GM18505 (cell line): ENCODE measurements around the gene UTF1.

Source experiments
- ATAC-seq: cut with Tn5 transposase; IDR thresholded peaks from one replicate; pipeline ENCODE4 v1.9.1; 2021; ENCODE audit not compliant: unreplicated experiment
- POLR2A ChIP-seq: IDR thresholded peaks from 4 replicates; pipeline ENCODE4 v1.6.1; 2011; ENCODE audit warnings: borderline replicate concordance; ENCODE audit not compliant: insufficient read depth, insufficient read length; ENCODE audit errors: extremely low read depth

UTF1 gene

DNA sequence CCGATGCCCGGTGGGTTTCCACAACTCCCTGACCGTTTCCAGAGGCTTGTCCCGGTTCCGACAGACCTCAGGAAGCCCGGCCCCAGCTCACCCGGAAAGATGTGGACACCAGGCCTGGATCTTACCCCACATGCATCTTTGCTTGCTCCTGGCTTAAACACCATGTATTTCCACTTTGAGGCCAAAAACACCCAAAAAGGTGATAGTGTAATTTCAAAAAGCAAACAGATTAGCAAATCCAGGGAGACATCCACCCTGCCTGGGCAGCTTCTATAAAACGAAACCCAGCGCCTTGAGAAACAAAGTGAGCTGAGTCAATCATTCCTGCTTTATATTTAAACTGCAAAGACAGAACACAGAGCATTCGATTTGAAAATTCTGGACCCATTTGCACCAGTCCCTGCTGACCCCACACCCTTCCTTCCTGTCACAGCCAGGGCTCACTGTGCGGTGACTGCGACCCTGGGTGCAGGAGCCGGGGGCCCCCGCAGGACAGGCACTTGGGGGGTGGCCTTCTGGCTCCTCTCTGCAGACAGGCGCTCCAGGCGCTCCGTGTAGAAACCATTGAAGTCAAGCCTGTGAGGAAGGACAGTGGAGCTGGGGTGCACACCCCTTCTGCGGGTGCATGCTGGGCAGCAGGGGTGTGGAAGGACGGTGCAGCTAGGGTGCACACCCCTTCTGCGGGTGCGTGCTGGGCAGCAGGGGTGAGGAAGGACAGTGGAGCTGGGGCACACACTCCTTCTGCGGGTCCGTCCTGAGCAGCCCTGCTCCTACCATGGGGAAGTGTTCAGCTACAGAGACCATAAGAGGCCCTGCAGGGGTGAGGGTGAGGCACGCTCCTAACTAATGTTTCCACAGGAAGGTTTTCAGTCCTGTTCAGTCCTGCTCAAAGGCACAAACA lies 49.6 kb downstream of the UTF1 start:
- ATAC-seq = no peak
- no peak for TF ChIP-seq POLR2A

GRCh38 chr10:133280391-133281059 lies 50.5 kb downstream of the UTF1 start:
- no peak for TF ChIP-seq POLR2A
- ATAC-seq = no peak

- TF ChIP-seq POLR2A = no peak
- ATAC-seq = no peak
Measured at GRCh38 chr10:133281084-133281483, 51.1 kb downstream of the UTF1 start.
